Breast epithelium (tissue), 4 donors: ENCODE measurements around the gene MAP4K4. TPM values are rescaled to one million over a fixed set of nuclear protein-coding genes. Genes with fewer than 3 reads are reported as not detected.
A peak's percentile ranks its signal among the peaks of the same experiment; 100 is the strongest.

Source experiments
- DNase-seq, 2 donors: peaks; one replicate each; pipeline ENCODE4 v3.0.0-alpha.2; 2019; ENCODE audit warnings: low spot score in 2 of 2
- H3K27ac ChIP-seq, 2 donors: fragments of 200-600 bp; sonication (generic) in 1 of 2; one replicate each; pipeline ENCODE4 v1.5.1; 2016 to 2019; ENCODE audit warnings: mild to moderate bottlenecking in 1 of 2
- H3K27me3 ChIP-seq, 2 donors: fragments of 200-600 bp; sonication (generic) in 1 of 2; one replicate each; pipeline versions ENCODE4 v1.5.1 to v1.6.0; 2017 to 2019; ENCODE audit warnings: control low read depth in 1 of 2, mild to moderate bottlenecking in 1 of 2
- H3K36me3 ChIP-seq: fragments of 200-600 bp; one replicate; pipeline ENCODE4 v1.5.1; 2019
- H3K4me1 ChIP-seq, 2 donors: fragments of 200-600 bp; sonication (generic); one replicate each; pipeline ENCODE4 v1.5.1; 2016 to 2019; ENCODE audit warnings: control low read depth in 1 of 2
- H3K4me3 ChIP-seq, 3 donors: fragments of 200-600 bp; sonication (generic); 1 replicate in 2 of 3; 2 replicates in 1 of 3; pipeline ENCODE4 v1.5.1; 2016 to 2019; ENCODE audit warnings: mild to moderate bottlenecking in 3 of 3, moderate library complexity in 2 of 3
- H3K9me3 ChIP-seq, 2 donors: fragments of 200-600 bp; sonication (generic) in 1 of 2; one replicate each; pipeline ENCODE4 v1.5.1; 2016 to 2019; ENCODE audit warnings: control low read depth in 1 of 2
- POLR2A ChIP-seq: fragments of 450-650 bp; IDR thresholded peaks from one replicate; pipeline ENCODE4 v1.6.1; 2016; ENCODE audit warnings: antibody characterized with exemption, mild to moderate bottlenecking, moderate library complexity
- POLR2AphosphoS5 ChIP-seq, 3 donors: sonication (generic); formaldehyde crosslinking; IDR thresholded peaks; one replicate each; pipeline ENCODE4 v1.6.1; 2017; ENCODE audit warnings: antibody characterized with exemption in 3 of 3
- intact Hi-C: fragments of 100-400 bp; cut with DNase I; formaldehyde crosslinking; loops from one replicate; pipeline ENCODE4 v1.15.1; 2023; ENCODE audit warnings: low total_unique reads
- total RNA-seq, 3 donors: library from RNA; depleted of rRNA; stranded (reverse); fragments of >200 nt; gene quantifications; one replicate each; pipeline ENCODE4 v1.1.0, GENCODE V29; 2016
- TF ChIP-seq, protein P1 (sequence below), 3 donors: fragments of 450-650 bp; IDR thresholded peaks; one replicate each; pipeline ENCODE4 v1.5.1; 2016 to 2017; ENCODE audit warnings: antibody characterized with exemption in 3 of 3, mild to moderate bottlenecking in 3 of 3, moderate library complexity in 3 of 3

The MAP4K4 gene
- total RNA-seq, 3 donors from 2014 or later = 62.1 to 89.1 (median 74.7) TPM

DNA sequence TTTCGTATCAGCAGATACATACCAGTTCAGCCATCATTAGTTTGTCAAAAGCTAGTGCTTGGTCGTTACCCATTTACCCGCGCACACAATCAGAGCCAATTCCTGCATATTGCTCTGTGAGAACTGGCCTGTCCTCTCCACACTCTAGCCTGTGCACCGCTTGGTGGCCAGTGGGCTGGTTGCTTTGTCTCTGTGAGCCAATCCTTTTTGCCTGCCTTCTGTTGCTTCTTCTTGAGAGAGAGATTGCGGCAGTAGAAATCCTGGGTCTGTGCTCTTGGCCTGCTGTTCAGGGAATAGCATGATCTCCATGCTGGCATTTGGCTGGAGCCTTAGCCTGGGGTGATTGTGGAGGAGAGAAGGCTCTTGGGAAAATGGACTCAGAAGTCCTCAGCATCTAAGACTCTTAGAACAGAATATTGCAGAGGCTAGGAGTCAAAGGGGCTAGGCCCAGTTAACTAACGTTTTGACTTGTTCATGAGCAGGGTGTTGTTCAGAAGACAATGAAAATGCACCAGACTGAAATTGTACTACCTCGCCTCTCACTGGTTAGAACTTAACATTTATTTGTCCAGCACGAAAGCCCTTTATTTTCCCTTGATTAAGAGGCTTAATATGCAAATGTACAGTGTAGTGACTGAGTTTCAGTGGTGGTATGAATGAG lies 37.1 kb downstream of the MAP4K4 start:
- intact Hi-C loops = no loop called here
- Histone ChIP-seq H3K27me3 (no peaks in the 10 kb centered on the region), H3K27ac (peak overlapping the region in 1 of 2 donors; percentile 21), H3K36me3 (no peaks in the 10 kb centered on the region), H3K9me3 (no peaks in the 10 kb centered on the region), H3K4me1 (peaks cover 0 to 9% of the 10 kb centered on the region in 2 donors), H3K4me3 (no peak overlapping the region)
- DNase-seq = no peak
- TF ChIP-seq, protein P1, sequence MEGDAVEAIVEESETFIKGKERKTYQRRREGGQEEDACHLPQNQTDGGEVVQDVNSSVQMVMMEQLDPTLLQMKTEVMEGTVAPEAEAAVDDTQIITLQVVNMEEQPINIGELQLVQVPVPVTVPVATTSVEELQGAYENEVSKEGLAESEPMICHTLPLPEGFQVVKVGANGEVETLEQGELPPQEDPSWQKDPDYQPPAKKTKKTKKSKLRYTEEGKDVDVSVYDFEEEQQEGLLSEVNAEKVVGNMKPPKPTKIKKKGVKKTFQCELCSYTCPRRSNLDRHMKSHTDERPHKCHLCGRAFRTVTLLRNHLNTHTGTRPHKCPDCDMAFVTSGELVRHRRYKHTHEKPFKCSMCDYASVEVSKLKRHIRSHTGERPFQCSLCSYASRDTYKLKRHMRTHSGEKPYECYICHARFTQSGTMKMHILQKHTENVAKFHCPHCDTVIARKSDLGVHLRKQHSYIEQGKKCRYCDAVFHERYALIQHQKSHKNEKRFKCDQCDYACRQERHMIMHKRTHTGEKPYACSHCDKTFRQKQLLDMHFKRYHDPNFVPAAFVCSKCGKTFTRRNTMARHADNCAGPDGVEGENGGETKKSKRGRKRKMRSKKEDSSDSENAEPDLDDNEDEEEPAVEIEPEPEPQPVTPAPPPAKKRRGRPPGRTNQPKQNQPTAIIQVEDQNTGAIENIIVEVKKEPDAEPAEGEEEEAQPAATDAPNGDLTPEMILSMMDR (IDR thresholded peaks at IDR 0.05) = no peak
- no peak for TF ChIP-seq POLR2AphosphoS5 (IDR thresholded peaks at IDR 0.05)
- no peak for TF ChIP-seq POLR2A

DNA sequence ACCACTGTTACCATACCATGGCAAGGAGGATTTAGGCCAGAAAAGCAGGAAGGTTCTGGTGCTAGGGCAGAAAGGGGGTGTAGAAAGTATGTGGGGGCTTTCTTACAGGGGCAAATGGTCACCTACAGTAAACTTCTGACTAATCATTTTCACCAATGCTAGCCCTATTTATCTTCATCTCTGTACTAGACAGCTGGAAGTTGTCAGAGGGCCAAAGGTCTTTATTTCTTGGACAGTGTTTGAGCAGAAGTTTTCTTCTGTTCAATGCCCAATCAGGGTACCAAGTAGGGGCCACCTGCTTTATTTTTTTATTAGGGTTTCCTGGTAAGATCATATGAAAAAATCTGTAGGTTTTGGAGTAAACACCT lies 37.6 kb downstream of the MAP4K4 start:
- H3K9me3 ChIP-seq = no peaks in the 10 kb centered on the region
- H3K36me3 ChIP-seq = no peaks in the 10 kb centered on the region
- DNase-seq = no peak
- TF ChIP-seq, protein P1 (IDR thresholded peaks at IDR 0.05) = no peak
- TF ChIP-seq POLR2AphosphoS5 (IDR thresholded peaks at IDR 0.05) (no peak), POLR2A (no peak)
- H3K27ac ChIP-seq = peak overlapping the region; percentile 21
- H3K27me3 ChIP-seq = no peaks in the 10 kb centered on the region
- intact Hi-C loops = no loop called here
- H3K4me3 ChIP-seq = no peak overlapping the region
- peaks cover 0 to 9% of the 10 kb centered on the region in 2 donors for H3K4me1 ChIP-seq

DNA sequence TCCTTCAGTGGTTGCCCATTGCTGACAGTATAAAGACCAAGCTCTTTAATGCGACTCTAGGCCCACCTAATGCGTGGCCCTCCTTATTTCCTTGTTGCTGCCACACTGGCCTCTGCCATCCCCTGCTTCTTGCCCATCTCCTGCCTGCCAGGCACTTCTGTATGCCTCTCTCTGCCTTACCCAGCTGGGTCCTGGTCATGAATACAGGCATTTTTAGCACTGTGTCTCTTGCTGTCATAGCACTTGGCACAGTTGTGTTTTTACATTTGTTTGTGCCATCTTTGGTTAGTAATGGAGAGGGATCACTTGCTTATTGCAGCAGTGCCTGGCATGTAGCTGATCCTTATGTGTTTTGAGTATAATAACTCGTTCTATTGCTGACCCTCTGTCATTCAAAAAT lies 38.7 kb downstream of the MAP4K4 start:
- Histone ChIP-seq H3K27me3 (no peaks in the 10 kb centered on the region), H3K36me3 (no peaks in the 10 kb centered on the region), H3K4me1 (peaks cover 0 to 9% of the 10 kb centered on the region in 2 donors), H3K4me3 (no peak overlapping the region), H3K9me3 (no peaks in the 10 kb centered on the region), H3K27ac (peak overlapping the region in 1 of 2 donors; percentile 45)
- TF ChIP-seq POLR2A (no peak), POLR2AphosphoS5 (IDR thresholded peaks at IDR 0.05) (no peak)
- TF ChIP-seq, protein P1 (IDR thresholded peaks at IDR 0.05) = no peak
- DNase-seq = no peak
- intact Hi-C loops = no loop called here

DNA sequence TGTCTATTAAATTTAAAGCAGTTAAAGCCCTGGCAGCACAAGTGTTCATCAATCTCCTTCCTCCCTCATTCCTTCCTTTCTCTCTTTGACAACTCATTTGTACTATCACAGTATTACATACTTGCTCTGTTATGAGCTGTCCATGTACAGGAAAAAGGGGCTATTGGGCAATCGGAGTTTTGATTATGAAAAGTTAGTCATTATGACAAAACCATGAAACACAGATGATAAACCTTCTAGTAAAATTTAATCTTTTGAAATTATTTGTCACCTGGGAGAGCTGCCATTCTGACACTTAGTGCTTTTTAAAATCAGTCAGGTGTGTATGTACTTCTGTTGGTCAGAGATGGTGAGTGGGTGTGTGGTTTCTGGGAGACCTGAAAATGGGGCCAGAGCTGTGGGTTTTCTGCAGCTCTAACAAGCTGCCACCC lies 39.4 kb downstream of the MAP4K4 start:
- Histone ChIP-seq H3K27ac (peak overlapping the region in 1 of 2 donors; percentile 45), H3K4me3 (no peak overlapping the region), H3K4me1 (peaks cover 3 to 13% of the 10 kb centered on the region in 2 donors), H3K27me3 (no peaks in the 10 kb centered on the region), H3K36me3 (no peaks in the 10 kb centered on the region), H3K9me3 (no peaks in the 10 kb centered on the region)
- intact Hi-C loops = no loop called here
- DNase-seq = no peak
- TF ChIP-seq POLR2AphosphoS5 (IDR thresholded peaks at IDR 0.05) (no peak), POLR2A (no peak)
- TF ChIP-seq, protein P1 (IDR thresholded peaks at IDR 0.05) = no peak

DNA sequence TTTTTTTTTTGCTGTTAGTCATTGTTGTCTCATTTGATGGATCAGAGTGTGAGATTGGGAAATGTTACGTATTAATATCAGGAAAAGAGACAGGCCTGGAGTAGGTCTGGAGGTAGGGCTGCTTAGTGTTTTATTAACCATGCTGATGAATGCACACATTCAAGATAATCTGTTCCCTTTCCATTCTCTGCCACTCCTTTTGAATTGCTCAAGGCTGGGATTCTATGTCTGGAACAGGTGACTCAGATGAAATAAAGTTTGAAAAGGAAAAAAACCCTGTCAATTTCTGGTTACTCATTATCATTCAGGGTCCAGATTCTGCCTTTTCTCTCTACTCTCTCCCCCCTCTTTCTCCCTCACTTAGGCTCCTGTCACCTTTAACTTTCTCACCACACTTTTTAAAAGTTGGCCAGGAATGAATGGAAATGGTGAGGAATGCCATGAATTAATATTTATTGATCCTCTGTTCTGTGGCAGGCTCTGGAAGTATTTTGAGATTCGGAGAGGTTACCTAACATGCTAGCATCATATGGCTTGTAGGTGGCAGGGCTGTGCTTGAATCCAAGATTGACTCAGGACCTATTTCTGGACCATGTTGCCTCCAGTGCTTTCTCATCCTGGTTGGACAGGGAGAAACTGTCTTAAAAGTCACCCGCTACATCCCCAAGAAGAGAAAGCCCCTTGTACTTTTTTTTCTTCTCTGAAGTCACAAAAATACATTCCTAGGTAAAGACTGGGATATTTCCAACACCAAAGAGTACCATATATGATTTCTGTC lies 40.2 kb downstream of the MAP4K4 start:
- no peak for TF ChIP-seq POLR2AphosphoS5 (IDR thresholded peaks at IDR 0.05)
- TF ChIP-seq, protein P1 (IDR thresholded peaks at IDR 0.05) = no peak
- no peak for TF ChIP-seq POLR2A
- no peaks in the 10 kb centered on the region for H3K27me3 ChIP-seq
- DNase-seq = no peak
- H3K36me3 ChIP-seq = no peaks in the 10 kb centered on the region
- H3K27ac ChIP-seq = no peak overlapping the region
- no peaks in the 10 kb centered on the region for H3K9me3 ChIP-seq
- intact Hi-C loops = no loop called here
- no peak overlapping the region for H3K4me3 ChIP-seq
- peaks cover 6 to 16% of the 10 kb centered on the region in 2 donors for H3K4me1 ChIP-seq
